HK-2 (cell line): ENCODE measurements around the gene INO80B.
"Not testable (repeated sequence)": the region's sequence is repeated elsewhere in the genome, so short reads cannot be mapped to it uniquely, and the experiment has no call there.

ENCODE experiments used
- DNase-seq: peaks from one replicate; pipeline ENCODE4 v3.0.0-alpha.2; 2018; ENCODE audit not compliant: unreplicated experiment

Gene INO80B

GRCh38 chr2:74448771-74449170 is 6.1 kb upstream of the INO80B start:
- DNase-seq: no peak

DNA sequence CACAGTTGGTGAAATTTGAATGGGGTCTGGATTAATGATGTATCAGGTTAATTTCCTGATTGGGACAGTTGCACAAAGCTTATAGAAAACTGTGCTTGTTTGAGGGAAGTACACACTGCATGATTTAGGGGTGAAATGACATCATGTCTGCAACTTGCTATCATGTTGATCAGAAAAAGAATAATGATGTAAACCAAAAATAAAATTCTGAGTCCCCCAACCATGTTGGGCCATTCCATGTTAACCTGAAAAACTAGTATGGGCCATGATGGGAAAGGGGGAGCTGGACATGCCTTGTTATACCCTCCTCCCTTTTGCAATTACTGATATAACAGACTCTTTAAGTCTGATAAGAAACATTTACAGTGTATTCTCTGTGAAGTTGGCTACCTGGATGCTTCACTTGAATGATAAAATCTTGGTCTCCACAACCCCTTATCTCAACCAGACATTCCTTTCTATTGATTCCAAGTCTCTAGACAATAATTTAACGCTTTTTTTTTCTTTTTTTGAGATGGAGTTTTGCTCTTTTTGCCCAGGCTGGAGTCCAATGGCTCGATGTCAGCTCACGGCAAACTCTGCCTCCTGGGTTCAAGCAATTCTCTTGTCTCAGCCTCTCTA is 4.2 kb upstream of the INO80B start:
- DNase-seq: no peak

- DNase-seq: peak; percentile 60
These were observed 2.3 kb downstream of the INO80B start for GRCh38 chr2:74457129-74457548.

- DNase-seq: no peak
These were observed 2.8 kb downstream of the INO80B start for GRCh38 chr2:74457549-74458131.

GRCh38 chr2:74458132-74458937 is 3.4 kb downstream of the INO80B start, which contains the start of gene WBP1:
WBP1 (plus strand) TSS chr2:74458438; CDS start chr2:74458603, 165 bp downstream.
- DNase-seq: peak; percentile 100

DNA sequence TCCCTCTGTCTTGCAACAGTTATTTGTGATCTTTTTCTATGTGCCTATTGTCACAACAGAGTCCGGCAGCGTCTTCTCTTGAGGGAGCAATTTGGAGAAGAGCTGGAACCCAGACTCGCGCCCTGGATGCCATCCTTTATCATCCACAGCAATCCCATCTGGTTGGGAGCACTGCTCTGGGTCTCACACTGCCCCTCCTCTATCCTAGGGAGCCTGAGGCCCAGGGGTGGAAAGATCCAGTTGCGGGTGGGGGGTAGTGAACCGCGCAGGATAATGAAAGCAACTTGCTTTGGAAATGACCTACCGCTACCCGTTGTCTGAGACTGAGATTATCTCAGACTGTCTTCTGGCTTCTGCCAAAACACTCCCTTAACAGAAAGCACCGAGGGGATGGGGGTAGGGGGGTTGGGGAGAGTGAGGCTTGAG is 4.1 kb downstream of the INO80B start:
- peak; percentile 35 for DNase-seq

DNA sequence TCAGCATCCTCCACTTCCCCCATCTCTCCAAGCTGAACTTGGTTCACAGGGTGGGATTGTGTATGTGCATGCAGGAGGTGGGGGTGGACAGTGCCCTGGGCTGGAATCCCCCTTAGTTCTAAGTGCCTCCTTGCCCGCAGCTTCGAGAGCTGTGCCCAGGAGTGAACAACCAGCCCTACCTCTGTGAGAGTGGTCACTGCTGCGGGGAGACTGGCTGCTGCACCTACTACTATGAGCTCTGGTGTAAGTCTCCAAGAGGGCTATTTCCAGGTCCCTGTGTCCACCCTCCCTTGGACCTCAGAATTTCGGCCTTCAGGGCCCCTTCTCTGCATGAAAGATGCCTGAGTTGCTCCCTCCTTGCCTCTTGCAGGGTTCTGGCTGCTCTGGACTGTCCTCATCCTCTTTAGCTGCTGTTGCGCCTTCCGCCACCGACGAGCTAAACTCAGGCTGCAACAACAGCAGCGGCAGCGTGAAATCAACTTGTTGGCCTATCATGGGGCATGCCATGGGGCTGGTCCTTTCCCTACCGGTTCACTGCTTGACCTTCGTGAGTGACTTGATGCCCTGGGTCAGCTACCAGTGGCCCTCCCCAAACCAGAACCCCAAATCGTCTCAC is 4.7 kb downstream of the INO80B start:
- DNase-seq: not testable (repeated sequence)

DNA sequence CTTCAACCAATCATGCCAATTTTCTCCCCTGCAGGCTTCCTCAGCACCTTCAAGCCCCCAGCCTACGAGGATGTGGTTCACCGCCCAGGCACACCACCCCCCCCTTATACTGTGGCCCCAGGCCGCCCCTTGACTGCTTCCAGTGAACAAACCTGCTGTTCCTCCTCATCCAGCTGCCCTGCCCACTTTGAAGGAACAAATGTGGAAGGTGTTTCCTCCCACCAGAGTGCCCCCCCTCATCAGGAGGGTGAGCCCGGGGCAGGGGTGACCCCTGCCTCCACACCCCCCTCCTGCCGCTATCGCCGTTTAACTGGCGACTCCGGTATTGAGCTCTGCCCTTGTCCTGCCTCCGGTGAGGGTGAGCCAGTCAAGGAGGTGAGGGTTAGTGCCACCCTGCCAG is 5.3 kb downstream of the INO80B start:
- DNase-seq: not testable (repeated sequence)

- DNase-seq: no peak
These were observed 6.5 kb downstream of the INO80B start for GRCh38 chr2:74461187-74462053.

DNA sequence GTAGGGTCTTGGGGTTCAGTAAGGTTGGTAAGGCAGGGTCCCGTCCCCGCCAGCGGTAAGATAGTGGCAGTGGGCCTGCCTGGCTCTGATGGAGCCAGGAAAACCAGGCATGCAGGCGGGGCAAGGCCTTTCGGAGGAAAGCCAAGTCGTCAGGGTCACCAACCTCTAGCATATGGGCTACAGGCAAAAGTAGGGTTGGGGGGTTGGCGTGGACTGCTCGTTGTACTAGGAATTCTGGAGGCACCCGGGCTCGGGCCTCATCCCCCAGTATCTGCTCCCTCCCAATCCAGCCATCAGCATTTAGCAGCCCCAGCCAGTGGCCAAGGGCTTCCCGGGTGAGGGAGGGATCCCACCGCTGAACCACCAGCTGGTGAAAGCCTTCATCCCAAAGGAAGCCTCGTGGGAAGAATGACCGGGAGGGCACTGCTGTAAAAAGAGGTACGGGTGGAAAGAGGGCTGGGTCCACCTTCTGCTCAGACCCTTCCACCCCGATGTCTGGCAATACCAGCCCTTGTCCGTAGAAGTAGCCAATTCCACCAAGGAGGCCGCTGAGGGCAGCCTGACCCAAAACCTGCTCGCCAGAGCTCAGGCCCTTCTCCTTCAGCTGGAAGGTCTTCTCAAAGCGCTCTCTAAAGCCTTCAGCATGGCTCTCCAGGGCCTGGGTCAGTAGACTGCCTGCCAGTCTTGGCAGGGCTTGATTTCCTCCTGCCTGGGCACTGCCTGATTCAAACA is 7.3 kb downstream of the INO80B start:
- no peak for DNase-seq

DNA sequence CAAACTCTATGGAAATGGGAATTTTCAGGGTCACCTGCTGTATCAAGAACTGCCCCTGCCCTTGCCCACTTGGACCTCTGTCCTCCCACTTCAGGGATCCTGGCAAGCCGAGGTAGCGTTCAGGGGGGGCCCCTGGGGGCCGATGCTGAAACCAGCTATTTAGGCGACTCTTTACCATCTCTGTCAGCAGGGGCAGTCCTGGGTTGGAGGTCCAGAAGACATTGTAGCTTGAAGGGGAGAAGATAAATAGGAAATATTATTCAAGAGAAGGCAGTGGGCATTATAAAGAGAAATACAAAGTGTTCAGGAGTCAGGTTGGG is 7.9 kb downstream of the INO80B start:
- DNase-seq: no peak

- DNase-seq: no peak
These were observed 9.5 kb downstream of the INO80B start for GRCh38 chr2:74464406-74464805.

- DNase-seq: not testable (repeated sequence)
These were observed 15.9 kb downstream of the INO80B start for GRCh38 chr2:74470742-74471141.

- no peak for DNase-seq
These were observed 16.6 kb downstream of the INO80B start for GRCh38 chr2:74471332-74472065.

- peak; percentile 94 for DNase-seq
These were observed 17.4 kb downstream of the INO80B start, which contains the start of gene MRPL53 for GRCh38 chr2:74472086-74472944. MRPL53 (minus strand) TSS chr2:74472680; CDS start chr2:74472660, 20 bp downstream.

DNA sequence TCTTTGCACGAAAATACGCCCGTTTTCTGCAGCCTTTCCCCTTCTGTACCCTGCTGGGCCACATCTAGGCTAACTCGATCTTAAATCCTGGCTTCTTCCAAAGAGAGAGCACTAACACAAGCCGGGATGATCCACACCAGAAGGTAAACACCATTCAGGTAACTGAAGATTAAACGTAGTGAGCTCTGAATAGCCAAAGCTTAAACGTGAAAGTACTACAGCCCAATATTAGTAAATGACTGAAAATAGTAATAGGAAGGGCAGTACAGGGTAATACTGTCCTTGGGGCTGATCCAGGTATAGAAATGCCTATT is 18.0 kb downstream of the INO80B start:
- no peak for DNase-seq

GRCh38 chr2:74474481-74474880 is 19.6 kb downstream of the INO80B start:
- DNase-seq: no peak

- DNase-seq: no peak
These were observed 20.0 kb downstream of the INO80B start for GRCh38 chr2:74474899-74475298.

- DNase-seq: no peak
These were observed 26.5 kb downstream of the INO80B start for GRCh38 chr2:74481431-74481830.
